ENCODE measurements around the gene ZRANB2.

GRCh38 chr1:71027991-71028390 lies 52.8 kb downstream of the ZRANB2 start:
- TF ChIP-seq, protein P1, sequence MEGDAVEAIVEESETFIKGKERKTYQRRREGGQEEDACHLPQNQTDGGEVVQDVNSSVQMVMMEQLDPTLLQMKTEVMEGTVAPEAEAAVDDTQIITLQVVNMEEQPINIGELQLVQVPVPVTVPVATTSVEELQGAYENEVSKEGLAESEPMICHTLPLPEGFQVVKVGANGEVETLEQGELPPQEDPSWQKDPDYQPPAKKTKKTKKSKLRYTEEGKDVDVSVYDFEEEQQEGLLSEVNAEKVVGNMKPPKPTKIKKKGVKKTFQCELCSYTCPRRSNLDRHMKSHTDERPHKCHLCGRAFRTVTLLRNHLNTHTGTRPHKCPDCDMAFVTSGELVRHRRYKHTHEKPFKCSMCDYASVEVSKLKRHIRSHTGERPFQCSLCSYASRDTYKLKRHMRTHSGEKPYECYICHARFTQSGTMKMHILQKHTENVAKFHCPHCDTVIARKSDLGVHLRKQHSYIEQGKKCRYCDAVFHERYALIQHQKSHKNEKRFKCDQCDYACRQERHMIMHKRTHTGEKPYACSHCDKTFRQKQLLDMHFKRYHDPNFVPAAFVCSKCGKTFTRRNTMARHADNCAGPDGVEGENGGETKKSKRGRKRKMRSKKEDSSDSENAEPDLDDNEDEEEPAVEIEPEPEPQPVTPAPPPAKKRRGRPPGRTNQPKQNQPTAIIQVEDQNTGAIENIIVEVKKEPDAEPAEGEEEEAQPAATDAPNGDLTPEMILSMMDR (IDR thresholded peaks at IDR 0.05; ENCODE audit: low read depth, low read length, missing input control) = no peak
- no peak for TF ChIP-seq GABPA (IDR thresholded peaks at IDR 0.05 in 1 of 2, conservative IDR thresholded peaks at IDR 0.05 in 1 of 2)
- TF ChIP-seq SP1 (IDR thresholded peaks at IDR 0.05) = no peak
- TF ChIP-seq TAF1 (conservative IDR thresholded peaks at IDR 0.05) = no peak
- no peak for TF ChIP-seq HNF4A (conservative IDR thresholded peaks at IDR 0.05)
- TF ChIP-seq, protein P2, sequence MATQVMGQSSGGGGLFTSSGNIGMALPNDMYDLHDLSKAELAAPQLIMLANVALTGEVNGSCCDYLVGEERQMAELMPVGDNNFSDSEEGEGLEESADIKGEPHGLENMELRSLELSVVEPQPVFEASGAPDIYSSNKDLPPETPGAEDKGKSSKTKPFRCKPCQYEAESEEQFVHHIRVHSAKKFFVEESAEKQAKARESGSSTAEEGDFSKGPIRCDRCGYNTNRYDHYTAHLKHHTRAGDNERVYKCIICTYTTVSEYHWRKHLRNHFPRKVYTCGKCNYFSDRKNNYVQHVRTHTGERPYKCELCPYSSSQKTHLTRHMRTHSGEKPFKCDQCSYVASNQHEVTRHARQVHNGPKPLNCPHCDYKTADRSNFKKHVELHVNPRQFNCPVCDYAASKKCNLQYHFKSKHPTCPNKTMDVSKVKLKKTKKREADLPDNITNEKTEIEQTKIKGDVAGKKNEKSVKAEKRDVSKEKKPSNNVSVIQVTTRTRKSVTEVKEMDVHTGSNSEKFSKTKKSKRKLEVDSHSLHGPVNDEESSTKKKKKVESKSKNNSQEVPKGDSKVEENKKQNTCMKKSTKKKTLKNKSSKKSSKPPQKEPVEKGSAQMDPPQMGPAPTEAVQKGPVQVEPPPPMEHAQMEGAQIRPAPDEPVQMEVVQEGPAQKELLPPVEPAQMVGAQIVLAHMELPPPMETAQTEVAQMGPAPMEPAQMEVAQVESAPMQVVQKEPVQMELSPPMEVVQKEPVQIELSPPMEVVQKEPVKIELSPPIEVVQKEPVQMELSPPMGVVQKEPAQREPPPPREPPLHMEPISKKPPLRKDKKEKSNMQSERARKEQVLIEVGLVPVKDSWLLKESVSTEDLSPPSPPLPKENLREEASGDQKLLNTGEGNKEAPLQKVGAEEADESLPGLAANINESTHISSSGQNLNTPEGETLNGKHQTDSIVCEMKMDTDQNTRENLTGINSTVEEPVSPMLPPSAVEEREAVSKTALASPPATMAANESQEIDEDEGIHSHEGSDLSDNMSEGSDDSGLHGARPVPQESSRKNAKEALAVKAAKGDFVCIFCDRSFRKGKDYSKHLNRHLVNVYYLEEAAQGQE (IDR thresholded peaks at IDR 0.05) = no peak
- TF ChIP-seq YY1 (IDR thresholded peaks at IDR 0.05) = no peak

All from liver (tissue), 3 donors.